Measurements from ENCODE around the gene PPP5C.
"Not testable (repeated sequence)": the region's sequence is repeated elsewhere in the genome, so short reads cannot be mapped to it uniquely, and the experiment has no call there.

PPP5C gene

GRCh38 chr19:46387713-46388130 lies 40.8 kb downstream of the PPP5C start:
- no peak for DNase-seq

- DNase-seq, result no peak
Measured at GRCh38 chr19:46388311-46389095, 41.6 kb downstream of the PPP5C start.

- DNase-seq, result no peak
Measured at GRCh38 chr19:46390121-46390858, 43.4 kb downstream of the PPP5C start.

GRCh38 chr19:46390866-46391265 lies 44.0 kb downstream of the PPP5C start:
- DNase-seq, result no peak

GRCh38 chr19:46391296-46392251 lies 44.7 kb downstream of the PPP5C start:
- DNase-seq, result no peak

- no peak for DNase-seq
Measured at GRCh38 chr19:46392252-46392801, 45.4 kb downstream of the PPP5C start.

GRCh38 chr19:46392837-46393236 lies 46.0 kb downstream of the PPP5C start:
- DNase-seq, result no peak

GRCh38 chr19:46393456-46394401 lies 46.8 kb downstream of the PPP5C start:
- no peak for DNase-seq

- DNase-seq, result no peak
Measured at GRCh38 chr19:46394402-46394797, 47.5 kb downstream of the PPP5C start.

GRCh38 chr19:46397801-46398479 lies 51.1 kb downstream of the PPP5C start:
- not testable (repeated sequence) for DNase-seq

GRCh38 chr19:46402725-46403124 lies 55.8 kb downstream of the PPP5C start:
- no peak for DNase-seq

- DNase-seq, result peak; percentile 20
Measured at GRCh38 chr19:46404055-46404752, 57.3 kb downstream of the PPP5C start.

GRCh38 chr19:46404753-46405468 lies 58.0 kb downstream of the PPP5C start:
- peak; percentile 59 for DNase-seq

- no peak for DNase-seq
Measured at GRCh38 chr19:46406976-46407375, 60.1 kb downstream of the PPP5C start.

GRCh38 chr19:46407856-46408663 lies 61.2 kb downstream of the PPP5C start:
- no peak for DNase-seq

- DNase-seq, result no peak
Measured at GRCh38 chr19:46408664-46409039, 61.8 kb downstream of the PPP5C start.

GRCh38 chr19:46409191-46409590 lies 62.3 kb downstream of the PPP5C start:
- no peak for DNase-seq

- DNase-seq, result no peak
Measured at GRCh38 chr19:46410205-46411087, 63.6 kb downstream of the PPP5C start.
